Right lobe of liver (tissue), 4 donors: ENCODE measurements around the gene PRMT3.

Experiments
- CTCF ChIP-seq, 4 donors: fragments of 200-600 bp in 3 of 4; fragments of 450-650 bp in 1 of 4; IDR thresholded peaks; one replicate each; pipeline versions ENCODE4 v1.5.1 to v1.8.0; 2016 to 2022; ENCODE audit warnings: antibody characterized with exemption in 4 of 4, mild to moderate bottlenecking in 2 of 4
- POLR2A ChIP-seq: fragments of 450-650 bp; IDR thresholded peaks from one replicate; pipeline ENCODE4 v1.6.1; 2017; ENCODE audit warnings: antibody characterized with exemption, mild to moderate bottlenecking
- donor health status: DM: no; HTN: no; CAD: no.
- donor health status: DM: no; HTN: no; CAD: no.
- donor health status: DM: no; HTN: yes; CAD: no.

DNA sequence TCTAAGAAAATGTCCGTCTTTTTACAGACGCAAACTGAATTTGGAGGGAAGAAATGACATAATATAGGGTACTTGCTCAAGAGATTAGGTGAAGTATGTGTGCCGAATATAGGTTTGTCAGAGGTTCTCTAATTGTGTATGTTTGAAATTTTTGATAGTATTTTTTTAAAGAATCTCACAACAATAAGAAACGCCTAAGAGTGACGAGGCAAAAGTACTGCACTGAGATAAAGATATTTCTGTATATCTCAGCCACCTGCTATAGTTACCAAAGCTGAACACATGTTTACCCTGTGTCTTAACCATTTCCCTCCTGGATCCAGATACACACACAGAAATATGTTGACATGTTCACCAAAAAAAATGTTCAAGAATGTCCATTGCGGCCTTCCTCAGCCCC is 92.0 kb downstream of the PRMT3 start:
- TF ChIP-seq CTCF (IDR thresholded peaks at IDR 0.05) (no peak), POLR2A (no peak)
